Osteoblast (primary cell): ENCODE results near the gene HMOX1. TPM values are rescaled to one million over a fixed set of nuclear protein-coding genes. Genes with fewer than 3 reads are reported as not detected.
"Not testable (repeated sequence)": the region's sequence is repeated elsewhere in the genome, so short reads cannot be mapped to it uniquely, and the experiment has no call there.

Experiments used
- DNase-seq: peaks from one replicate; pipeline ENCODE4 v3.0.0; 2011; ENCODE audit warnings: low spot score, mixed read lengths; ENCODE audit not compliant: insufficient read length; ENCODE audit errors: missing footprints
- H2AFZ ChIP-seq: 2 replicates; pipeline ENCODE4 v1.6.0; 2011; ENCODE audit warnings: mild to moderate bottlenecking, low read length
- H3K27ac ChIP-seq: 2 replicates; pipeline ENCODE4 v1.5.1; 2011; ENCODE audit warnings: mild to moderate bottlenecking, low read depth, low read length, moderate library complexity
- H3K27me3 ChIP-seq: 2 replicates; pipeline ENCODE4 v1.6.0; 2012; ENCODE audit warnings: mild to moderate bottlenecking, control low read depth, inconsistent platforms, low read length, moderate library complexity; ENCODE audit not compliant: insufficient read depth
- H3K36me3 ChIP-seq: 2 replicates; pipeline ENCODE4 v1.5.1; 2011; ENCODE audit warnings: mild to moderate bottlenecking, low read length, control low read depth, moderate library complexity; ENCODE audit not compliant: insufficient read depth
- H3K4me1 ChIP-seq: 2 replicates; pipeline ENCODE4 v1.5.1; 2011; ENCODE audit warnings: mild to moderate bottlenecking, low read length, control low read depth, moderate library complexity; ENCODE audit not compliant: insufficient read depth
- H3K4me2 ChIP-seq: 2 replicates; pipeline ENCODE4 v1.6.0; 2011; ENCODE audit warnings: mild to moderate bottlenecking, low read length; ENCODE audit not compliant: insufficient read depth
- H3K4me3 ChIP-seq: fragments of 200-600 bp; sonication (generic); 3 replicates; pipeline ENCODE4 v1.5.1; 2012; ENCODE audit warnings: mild to moderate bottlenecking, low read length, inconsistent platforms; ENCODE audit not compliant: insufficient read depth
- H3K79me2 ChIP-seq: 2 replicates; pipeline ENCODE4 v1.6.0; 2012; ENCODE audit warnings: mild to moderate bottlenecking, low read length, control low read depth, inconsistent platforms; ENCODE audit not compliant: insufficient read depth
- H3K9me3 ChIP-seq: 2 replicates; pipeline ENCODE4 v1.5.1; 2011; ENCODE audit warnings: low read depth, low read length, control low read depth
- H4K20me1 ChIP-seq: 2 replicates; pipeline ENCODE4 v1.6.0; 2012; ENCODE audit warnings: mild to moderate bottlenecking, low read length, control low read depth; ENCODE audit not compliant: insufficient read depth
- total RNA-seq: library from RNA; depleted of rRNA; stranded (reverse); fragments of >200 nt; gene quantifications from 2 replicates; pipeline ENCODE4 v1.2.3, GENCODE V29; 2012
- TF ChIP-seq, protein P1 (sequence below): IDR thresholded peaks from 2 replicates; pipeline ENCODE4 v1.5.1; 2011; ENCODE audit warnings: mild to moderate bottlenecking, low read depth, low read length, moderate library complexity; ENCODE audit errors: extremely low read depth

HMOX1 gene
- total RNA-seq, 1 donor, result 475 TPM

DNA sequence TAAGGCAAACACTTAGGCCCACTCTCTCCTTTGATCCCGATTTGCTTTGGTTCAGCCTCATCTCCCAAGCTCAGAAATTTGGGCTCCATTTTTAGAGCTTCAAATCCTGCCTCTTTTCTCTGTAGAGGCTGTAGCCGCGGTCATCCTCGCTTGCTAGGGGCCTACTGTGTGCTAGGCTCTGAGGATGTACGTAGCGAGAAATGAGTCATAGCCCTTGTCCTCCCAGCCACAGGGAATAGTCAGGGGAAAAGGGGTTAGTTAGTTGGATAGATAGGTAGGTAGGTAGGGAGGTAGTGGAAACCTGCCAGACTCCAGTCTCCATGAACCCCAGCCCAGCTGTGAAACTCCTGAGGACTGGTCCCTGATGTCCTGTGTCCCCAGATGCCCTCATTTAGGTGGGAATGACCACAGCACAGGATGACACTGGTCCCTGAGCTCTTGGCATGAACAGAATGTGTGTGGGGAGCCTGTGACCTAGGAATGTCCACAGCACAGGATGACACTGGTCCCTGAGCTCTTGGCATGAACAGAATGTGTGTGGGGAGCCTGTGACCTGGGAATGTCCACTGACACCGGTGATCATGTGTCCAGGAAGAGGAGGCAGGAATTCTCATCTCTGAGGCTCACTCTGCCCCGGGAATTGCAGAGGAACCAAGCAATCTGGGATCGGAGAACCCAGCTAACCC lies 21.4 kb upstream of the HMOX1 start:
- Histone ChIP-seq H3K4me1 (peaks cover 8% of the 10 kb centered on the region), H3K27me3 (no peaks in the 10 kb centered on the region), H3K79me2 (no peaks in the 10 kb centered on the region), H3K4me2 (no peak overlapping the region), H4K20me1 (no peaks in the 10 kb centered on the region), H3K36me3 (no peaks in the 10 kb centered on the region), H2AFZ (no peak overlapping the region), H3K27ac (no peak overlapping the region), H3K9me3 (no peaks in the 10 kb centered on the region), H3K4me3 (no peak overlapping the region)
- DNase-seq, result peak; percentile 37
- TF ChIP-seq, protein P1, sequence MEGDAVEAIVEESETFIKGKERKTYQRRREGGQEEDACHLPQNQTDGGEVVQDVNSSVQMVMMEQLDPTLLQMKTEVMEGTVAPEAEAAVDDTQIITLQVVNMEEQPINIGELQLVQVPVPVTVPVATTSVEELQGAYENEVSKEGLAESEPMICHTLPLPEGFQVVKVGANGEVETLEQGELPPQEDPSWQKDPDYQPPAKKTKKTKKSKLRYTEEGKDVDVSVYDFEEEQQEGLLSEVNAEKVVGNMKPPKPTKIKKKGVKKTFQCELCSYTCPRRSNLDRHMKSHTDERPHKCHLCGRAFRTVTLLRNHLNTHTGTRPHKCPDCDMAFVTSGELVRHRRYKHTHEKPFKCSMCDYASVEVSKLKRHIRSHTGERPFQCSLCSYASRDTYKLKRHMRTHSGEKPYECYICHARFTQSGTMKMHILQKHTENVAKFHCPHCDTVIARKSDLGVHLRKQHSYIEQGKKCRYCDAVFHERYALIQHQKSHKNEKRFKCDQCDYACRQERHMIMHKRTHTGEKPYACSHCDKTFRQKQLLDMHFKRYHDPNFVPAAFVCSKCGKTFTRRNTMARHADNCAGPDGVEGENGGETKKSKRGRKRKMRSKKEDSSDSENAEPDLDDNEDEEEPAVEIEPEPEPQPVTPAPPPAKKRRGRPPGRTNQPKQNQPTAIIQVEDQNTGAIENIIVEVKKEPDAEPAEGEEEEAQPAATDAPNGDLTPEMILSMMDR, result no peak

DNA sequence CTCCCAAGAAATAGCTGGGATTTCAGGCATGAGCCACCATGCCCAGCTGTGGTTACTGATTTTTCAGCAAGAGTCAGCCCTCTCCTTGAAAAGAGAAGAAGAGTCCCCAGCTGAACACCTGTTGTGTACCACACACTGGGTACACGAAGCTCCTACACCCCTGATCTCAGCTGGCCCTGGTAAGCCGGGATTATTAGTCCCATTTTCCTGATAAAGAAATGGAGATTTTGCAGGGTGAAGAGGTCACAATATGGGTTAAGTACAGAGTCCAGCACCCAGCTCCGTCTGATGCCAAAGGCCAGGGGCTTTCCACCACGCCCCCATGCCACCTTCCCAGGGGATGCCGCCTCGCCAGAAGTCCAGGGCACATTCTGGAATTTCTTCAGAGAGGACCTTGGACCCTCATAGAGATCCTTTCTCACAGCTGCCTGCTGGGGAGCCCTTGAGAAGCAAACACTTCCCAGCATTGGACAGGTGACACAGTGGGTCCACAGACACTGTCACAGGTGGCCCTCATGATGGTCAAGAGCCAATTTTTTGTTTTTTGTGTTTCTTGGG lies 19.8 kb upstream of the HMOX1 start:
- Histone ChIP-seq H3K4me2 (no peak overlapping the region), H3K27ac (no peak overlapping the region), H3K4me3 (no peak overlapping the region), H3K27me3 (no peaks in the 10 kb centered on the region), H3K36me3 (no peaks in the 10 kb centered on the region), H4K20me1 (no peaks in the 10 kb centered on the region), H3K79me2 (no peaks in the 10 kb centered on the region), H2AFZ (no peak overlapping the region), H3K9me3 (no peaks in the 10 kb centered on the region), H3K4me1 (peaks cover 3% of the 10 kb centered on the region)
- TF ChIP-seq, protein P1, result no peak
- peak; percentile 22 for DNase-seq

DNA sequence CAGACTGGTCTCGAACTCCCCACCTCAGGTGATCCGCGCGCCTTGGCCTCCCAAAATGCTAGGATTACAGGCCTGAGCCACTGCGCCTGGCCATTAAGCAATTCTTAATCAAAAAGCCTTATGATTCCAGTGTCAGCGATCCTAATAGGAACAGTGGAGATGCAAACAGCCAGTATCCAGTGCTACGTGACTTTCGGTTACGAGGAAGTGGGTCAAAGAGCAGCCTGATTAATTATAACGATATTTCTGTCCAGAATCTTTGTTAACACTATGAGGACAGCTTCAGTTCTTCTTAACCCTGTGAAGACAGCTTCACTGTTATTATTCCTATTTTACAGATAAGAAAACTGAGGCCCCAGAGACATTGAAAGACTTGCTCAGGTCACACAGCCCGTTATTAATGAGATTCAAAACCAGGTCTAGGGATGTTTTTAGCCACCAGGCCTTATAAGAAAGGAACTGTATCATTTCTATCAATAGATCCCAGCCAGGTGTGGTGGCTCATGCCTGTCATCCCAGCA lies 17.3 kb upstream of the HMOX1 start:
- no peak overlapping the region for H3K4me3 ChIP-seq
- no peak overlapping the region for H3K27ac ChIP-seq
- H3K9me3 ChIP-seq, result no peaks in the 10 kb centered on the region
- no peaks in the 10 kb centered on the region for H4K20me1 ChIP-seq
- no peaks in the 10 kb centered on the region for H3K27me3 ChIP-seq
- no peaks in the 10 kb centered on the region for H3K4me1 ChIP-seq
- no peaks in the 10 kb centered on the region for H3K36me3 ChIP-seq
- H3K4me2 ChIP-seq, result no peak overlapping the region
- DNase-seq, result no peak
- H2AFZ ChIP-seq, result no peak overlapping the region
- H3K79me2 ChIP-seq, result no peaks in the 10 kb centered on the region
- TF ChIP-seq, protein P1, result no peak

DNA sequence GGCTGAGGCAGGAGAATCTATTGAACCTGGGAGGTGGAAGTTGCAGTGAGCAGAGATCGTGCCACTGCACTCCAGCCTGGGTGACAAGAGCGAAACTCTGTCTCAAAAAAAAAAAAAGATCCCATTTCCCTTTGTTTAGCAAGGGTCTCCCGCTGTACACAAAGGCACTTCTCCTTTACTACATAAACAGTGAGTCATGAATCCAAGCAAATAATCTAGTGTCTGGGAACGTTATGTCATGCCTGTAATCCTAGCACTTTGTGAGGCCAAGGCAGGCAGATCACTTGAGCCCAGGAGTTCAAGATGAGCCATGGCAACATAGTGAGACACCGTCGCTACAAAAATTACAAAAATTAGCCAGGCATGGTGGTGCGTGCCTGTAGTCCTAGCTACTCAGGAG lies 16.7 kb upstream of the HMOX1 start:
- not testable (repeated sequence) for H3K27me3 ChIP-seq, H3K27ac ChIP-seq, H3K4me3 ChIP-seq, H3K36me3 ChIP-seq, H2AFZ ChIP-seq, H4K20me1 ChIP-seq, H3K79me2 ChIP-seq, H3K4me2 ChIP-seq, H3K9me3 ChIP-seq, H3K4me1 ChIP-seq
- peak; percentile 78 for DNase-seq
